HuH-7.5 (cell line): ENCODE measurements around the gene CD27.
"Not testable (repeated sequence)": the region's sequence is repeated elsewhere in the genome, so short reads cannot be mapped to it uniquely, and the experiment has no call there.

Experiments used
- DNase-seq: peaks from one replicate; pipeline ENCODE4 v3.0.0; 2011; ENCODE audit warnings: low spot score

Gene CD27

GRCh38 chr12:6461401-6462233, 16.9 kb downstream of the CD27 start:
- no peak for DNase-seq

GRCh38 chr12:6462234-6462995, 17.7 kb downstream of the CD27 start:
- no peak for DNase-seq

GRCh38 chr12:6463216-6463615, 18.5 kb downstream of the CD27 start:
- DNase-seq = no peak

- no peak for DNase-seq
Observed at GRCh38 chr12:6463858-6464257, 19.1 kb downstream of the CD27 start.

GRCh38 chr12:6464531-6464930, 19.8 kb downstream of the CD27 start:
- DNase-seq = no peak

GRCh38 chr12:6465467-6466183, 20.9 kb downstream of the CD27 start:
- DNase-seq = peak; percentile 78

GRCh38 chr12:6466184-6466573, 21.4 kb downstream of the CD27 start:
- no peak for DNase-seq

GRCh38 chr12:6466751-6467150, 22.0 kb downstream of the CD27 start:
- not testable (repeated sequence) for DNase-seq

- DNase-seq = not testable (repeated sequence)
Observed at GRCh38 chr12:6467571-6468282, 23.0 kb downstream of the CD27 start.

- no peak for DNase-seq
Observed at GRCh38 chr12:6468283-6468575, 23.5 kb downstream of the CD27 start.

- DNase-seq = no peak
Observed at GRCh38 chr12:6469092-6469491, 24.3 kb downstream of the CD27 start.

GRCh38 chr12:6469609-6470374, 25.0 kb downstream of the CD27 start:
- no peak for DNase-seq

- DNase-seq = peak; percentile 96
Observed at GRCh38 chr12:6470375-6471163, 25.8 kb downstream of the CD27 start, which contains the start of gene VAMP1. Gene VAMP1, minus strand, starts transcription at chr12:6470677. Its CDS starts 146 bp downstream, at chr12:6470531.

GRCh38 chr12:6471989-6472360, 27.2 kb downstream of the CD27 start:
- no peak for DNase-seq

GRCh38 chr12:6472491-6472890, 27.7 kb downstream of the CD27 start:
- DNase-seq = no peak

- DNase-seq = not testable (repeated sequence)
Observed at GRCh38 chr12:6475233-6475975, 30.6 kb downstream of the CD27 start.

- no peak for DNase-seq
Observed at GRCh38 chr12:6476489-6476888, 31.7 kb downstream of the CD27 start.

GRCh38 chr12:6477601-6478377, 33.0 kb downstream of the CD27 start:
- not testable (repeated sequence) for DNase-seq

GRCh38 chr12:6478416-6478815, 33.7 kb downstream of the CD27 start:
- DNase-seq = no peak
